Caki2 (cell line): ENCODE measurements around the gene KCNK2. TPM values are rescaled to one million over a fixed set of nuclear protein-coding genes. Genes with fewer than 3 reads are reported as not detected.
A peak's percentile ranks its signal among the peaks of the same experiment; 100 is the strongest.

Experiments used
- DNase-seq: peaks from one replicate; pipeline ENCODE4 v3.0.0-alpha.2; 2015; ENCODE audit warnings: low read depth
- in situ Hi-C: cut with HindIII; loops from 2 replicates; pipeline ENCODE4 v1.10.0; 2016; ENCODE audit warnings: low sequenced_read_pairs, low pct_unique_long_range_greater_than_20kb, mixed read lengths
- total RNA-seq: library from RNA; depleted of rRNA; stranded (reverse); fragments of >200 nt; shearing (Covaris generic); gene quantifications from 2 replicates; pipeline ENCODE4 v1.2.3, GENCODE V29; 2014; ENCODE audit warnings: low replicate concordance; rRNA removed

KCNK2 gene
- total RNA-seq: 2.3 and 7.6 TPM in 2 replicates

- no peak for DNase-seq
- in situ Hi-C loops: no loop called here
Observed at GRCh38 chr1:215082532-215083382, at the start of gene KCNK2. KCNK2 (plus strand) TSS chr1:215082737; CDS start chr1:215083386, 649 bp downstream.

DNA sequence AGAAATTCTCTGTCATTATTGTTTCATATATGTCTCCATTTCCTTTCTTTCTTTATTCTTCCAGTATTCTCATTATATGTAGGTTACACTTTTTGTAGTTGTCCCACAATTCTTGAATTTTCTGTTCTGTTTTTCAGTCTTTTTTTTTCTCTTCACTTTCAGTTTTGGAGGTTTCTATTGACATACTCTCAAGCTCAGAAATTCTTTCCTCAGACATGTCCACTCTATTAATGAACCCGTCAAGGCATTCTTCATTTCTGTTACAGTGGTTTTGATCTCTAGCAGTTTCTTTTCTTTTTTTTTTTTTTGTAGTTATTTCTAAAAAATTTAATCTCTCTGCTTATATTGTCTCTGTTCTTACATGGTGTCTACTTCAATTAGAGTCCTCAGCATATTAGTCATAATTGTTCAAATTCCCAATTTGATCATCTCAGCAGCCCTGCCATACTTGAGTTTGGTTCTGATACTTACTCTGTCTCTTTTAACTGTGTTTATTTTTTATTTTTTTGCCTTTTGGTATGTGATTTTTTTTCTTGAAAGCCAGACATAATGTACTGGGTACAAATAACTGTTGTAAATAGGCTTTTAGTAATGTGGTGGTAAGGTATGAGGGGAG, 49.5 kb upstream of the KCNK2 start:
- in situ Hi-C loops: no loop called here
- no peak for DNase-seq

GRCh38 chr1:215040190-215040589, 42.3 kb upstream of the KCNK2 start:
- DNase-seq: no peak
- in situ Hi-C loops: no loop called here

GRCh38 chr1:215043401-215043800, 39.1 kb upstream of the KCNK2 start:
- in situ Hi-C loops: no loop called here
- no peak for DNase-seq

DNA sequence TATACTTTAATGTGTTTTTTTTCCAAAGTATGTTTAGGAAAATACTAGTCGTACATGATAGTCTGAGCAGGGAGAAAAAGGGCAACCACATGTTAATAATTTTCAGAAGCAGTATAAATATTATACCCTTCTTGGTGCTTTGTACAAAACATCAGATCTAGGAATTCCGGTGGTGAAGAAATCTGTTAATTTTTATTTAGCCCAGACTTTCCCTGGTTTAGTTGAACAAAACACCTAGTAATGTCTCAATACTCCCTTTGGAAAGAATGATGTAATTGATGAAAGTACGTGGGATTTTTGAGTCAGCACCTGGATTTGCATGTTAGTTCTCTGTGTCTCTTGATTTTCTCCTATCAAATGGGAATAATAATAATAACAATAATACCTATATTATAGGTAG, 38.4 kb upstream of the KCNK2 start:
- in situ Hi-C loops: no loop called here

DNA sequence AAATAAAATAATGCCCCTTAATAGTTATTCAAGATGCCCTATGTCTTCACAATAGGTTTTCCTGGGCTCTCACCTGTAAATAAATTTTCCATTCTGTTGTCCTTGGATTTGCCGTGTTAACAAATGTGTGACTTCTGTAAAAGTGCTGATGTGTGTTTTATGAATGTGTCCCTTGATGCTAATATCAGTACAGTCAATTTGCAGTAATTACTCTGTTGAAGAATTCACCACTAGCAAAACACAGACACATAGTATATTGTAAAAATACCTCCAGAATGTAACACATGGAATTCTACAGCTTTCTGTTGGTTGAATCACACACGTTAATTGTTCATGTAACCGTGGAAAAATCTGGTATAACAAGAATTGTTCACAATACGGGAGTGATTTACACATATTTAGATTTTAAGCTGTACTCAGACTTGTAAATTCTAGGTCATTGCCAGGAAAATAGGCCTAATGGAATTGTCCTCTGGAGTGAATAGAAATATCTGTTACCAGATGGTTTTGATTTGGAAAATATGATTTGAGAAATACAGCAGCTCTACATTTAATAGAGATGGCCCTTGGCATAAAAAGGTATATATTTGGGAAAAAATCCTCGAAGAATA, 36.7 kb upstream of the KCNK2 start:
- in situ Hi-C loops: no loop called here
- DNase-seq: no peak

More for the DNA sequence above, 38.4 kb upstream of the KCNK2 start:
- DNase-seq: peak; percentile 53

- in situ Hi-C loops: no loop called here
- no peak for DNase-seq
Observed at GRCh38 chr1:215052256-215053015, 30.1 kb upstream of the KCNK2 start.

DNA sequence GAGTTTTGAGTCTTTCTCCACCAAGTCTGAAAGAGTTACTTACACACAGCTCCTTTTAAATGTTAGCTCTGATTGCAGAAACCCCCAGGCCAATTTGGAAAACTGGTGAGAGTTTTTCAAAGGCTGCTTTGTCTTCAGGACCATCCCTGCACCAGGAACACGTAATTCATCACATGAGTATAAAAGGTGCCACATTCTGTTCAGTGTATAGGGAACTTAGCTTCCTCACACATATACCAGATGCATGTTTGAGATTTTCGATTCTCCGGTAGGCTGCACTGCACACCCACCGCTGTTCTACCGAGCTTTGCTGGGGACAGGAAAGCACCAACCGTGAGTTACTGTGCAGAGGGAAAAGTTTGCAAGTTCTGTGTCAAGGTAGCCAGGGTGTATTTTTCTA, 28.3 kb upstream of the KCNK2 start:
- no peak for DNase-seq
- in situ Hi-C loops: no loop called here

DNA sequence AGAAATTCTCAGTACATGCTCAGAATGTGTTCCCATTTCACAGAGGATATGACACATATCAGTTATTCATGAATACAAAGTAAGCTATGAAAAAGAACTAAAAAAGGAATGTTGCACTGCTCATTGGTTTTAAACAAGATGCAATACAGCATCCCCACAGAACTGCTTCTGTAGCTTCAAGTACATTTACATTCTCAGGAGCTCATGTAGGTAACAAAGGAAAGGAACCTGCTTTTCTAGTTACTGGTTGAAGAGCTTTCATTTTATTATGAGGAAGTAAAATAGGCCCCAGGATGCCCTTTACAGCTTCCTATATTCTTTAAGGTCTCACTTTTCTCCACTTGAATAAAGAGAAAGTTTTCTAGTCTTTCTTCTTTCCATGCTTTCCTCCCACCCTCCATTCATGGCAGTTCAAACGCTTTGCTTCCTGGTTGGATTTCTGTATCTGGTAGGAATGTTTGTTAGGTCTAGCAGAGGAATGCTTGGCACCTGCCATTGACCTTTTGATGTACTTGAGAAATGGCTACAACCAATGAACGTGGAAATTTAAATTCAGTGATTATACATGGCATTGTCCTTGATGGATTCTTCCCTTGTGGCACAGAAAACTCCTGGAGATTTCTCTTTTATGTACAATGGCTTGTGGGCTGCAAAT, 27.1 kb upstream of the KCNK2 start:
- DNase-seq: no peak
- in situ Hi-C loops: no loop called here

GRCh38 chr1:215056584-215056983, 26.0 kb upstream of the KCNK2 start:
- in situ Hi-C loops: no loop called here
- no peak for DNase-seq

- in situ Hi-C loops: no loop called here
Observed at GRCh38 chr1:215059947-215060346, 22.6 kb upstream of the KCNK2 start.

GRCh38 chr1:215064327-215064726, 18.2 kb upstream of the KCNK2 start:
- no peak for DNase-seq
- in situ Hi-C loops: no loop called here

More at GRCh38 chr1:215059947-215060346, 22.6 kb upstream of the KCNK2 start:
- DNase-seq: no peak

DNA sequence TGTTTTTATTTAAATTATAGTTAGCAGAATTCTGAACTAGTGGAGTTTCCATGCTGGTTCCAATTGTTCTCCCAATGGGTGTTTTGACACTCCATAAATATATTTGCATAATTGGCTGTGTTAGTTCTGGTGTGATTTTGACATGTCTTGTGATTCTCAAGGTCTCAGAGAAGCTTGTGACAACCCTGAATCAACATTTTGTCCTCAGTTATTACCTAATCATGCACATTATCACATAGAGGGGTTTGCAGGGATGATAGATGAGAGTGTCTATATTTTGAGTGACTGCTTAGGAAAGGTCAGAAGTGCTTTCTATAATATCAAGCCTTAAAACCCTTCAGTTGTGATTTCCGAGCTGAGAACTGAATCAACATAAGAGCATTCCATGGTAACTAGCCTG, 11.5 kb upstream of the KCNK2 start:
- no peak for DNase-seq
- in situ Hi-C loops: no loop called here

- in situ Hi-C loops: no loop called here
- peak; percentile 23 for DNase-seq
Observed at GRCh38 chr1:215076322-215076721, 6.2 kb upstream of the KCNK2 start.

DNA sequence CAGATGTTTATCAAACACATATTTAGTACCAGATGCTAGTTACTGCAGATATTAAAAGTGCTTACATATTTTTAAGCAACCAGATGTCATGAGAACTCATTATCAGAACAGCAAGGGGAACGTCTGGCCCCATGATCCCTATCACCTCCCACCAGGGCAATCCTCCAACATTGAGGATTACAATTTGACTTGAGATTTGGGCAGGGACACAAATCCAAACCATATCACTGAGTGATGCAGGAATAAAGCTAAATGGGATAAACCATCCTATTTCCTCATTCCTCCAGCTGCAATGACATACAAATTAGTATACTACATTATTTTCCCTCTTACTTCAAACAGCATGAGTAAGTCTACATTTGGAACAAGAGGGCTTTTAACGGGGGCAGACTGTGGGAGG, 3.1 kb upstream of the KCNK2 start:
- in situ Hi-C loops: no loop called here
- no peak for DNase-seq

DNA sequence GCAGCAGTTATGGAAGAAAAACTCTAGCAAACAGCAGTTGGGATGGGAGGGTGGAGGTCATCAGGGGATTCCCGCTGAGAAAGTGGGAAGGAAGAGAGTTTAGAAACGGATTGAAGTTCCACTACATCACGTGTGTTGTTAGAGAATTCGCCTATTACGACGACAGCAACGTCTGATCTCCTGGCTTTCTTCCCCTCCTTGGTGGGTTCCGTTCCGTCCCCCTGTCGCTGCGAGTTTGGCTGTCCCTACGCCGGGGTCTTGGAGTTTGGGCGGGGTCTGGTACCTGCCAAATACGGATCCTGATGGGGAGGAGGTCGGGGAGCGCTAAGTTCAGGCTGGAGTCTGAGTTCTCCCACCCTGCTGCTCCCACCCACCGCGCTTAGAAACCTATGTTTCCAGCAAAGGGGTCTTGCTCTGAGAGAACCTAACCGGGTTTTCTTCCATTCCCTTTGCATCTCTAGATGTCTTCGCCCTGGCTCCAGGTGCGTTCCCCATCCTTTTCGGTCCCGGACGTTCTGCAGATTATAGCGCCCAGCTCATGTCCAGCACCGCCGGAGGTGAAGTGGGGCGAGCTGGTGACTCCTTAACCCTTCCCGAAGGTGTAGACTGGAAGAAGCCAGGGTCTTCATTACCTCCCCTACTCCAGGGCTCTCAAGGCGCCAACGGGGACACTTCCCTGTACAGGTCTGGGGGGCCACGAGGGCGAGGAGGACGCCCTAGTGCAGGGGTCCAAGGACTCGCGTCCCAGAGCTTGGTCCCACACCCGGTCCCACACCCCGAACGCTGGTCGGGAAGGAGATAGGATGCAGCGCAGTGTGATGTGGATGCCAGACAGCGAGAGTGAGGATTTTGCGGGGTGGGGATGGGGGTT, 641 bp upstream of the KCNK2 start:
- in situ Hi-C loops: no loop called here
- no peak for DNase-seq

DNA sequence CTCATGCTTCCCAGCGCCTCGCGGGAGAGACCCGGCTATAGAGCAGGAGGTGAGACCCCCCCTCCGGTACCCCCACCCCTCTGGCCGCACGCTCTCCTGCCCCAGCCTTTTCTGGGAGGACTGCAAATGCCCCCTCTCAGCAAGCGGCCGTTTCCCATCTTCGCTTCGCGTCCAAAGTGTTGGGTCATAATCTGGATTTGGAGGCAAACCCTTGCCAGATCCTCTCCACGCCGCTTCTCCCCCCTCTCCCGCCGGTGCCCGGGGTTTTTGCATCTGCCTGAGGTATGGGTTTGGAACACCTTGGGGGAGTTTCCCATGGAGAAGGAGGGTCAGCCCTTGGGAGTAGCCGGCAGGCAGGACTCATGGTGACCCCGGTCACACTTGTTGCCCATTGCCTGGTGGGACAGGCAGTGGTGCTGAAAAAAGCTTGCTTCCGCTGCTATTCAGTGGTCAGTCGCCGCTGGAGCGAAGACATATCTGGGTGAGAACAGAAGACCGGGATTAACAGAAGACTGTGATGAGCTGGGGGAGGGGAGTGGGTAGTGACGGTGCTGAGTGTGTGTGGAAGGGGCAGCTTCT, 935 bp downstream of the KCNK2 start:
- in situ Hi-C loops: no loop called here
- DNase-seq: peak; percentile 31
